DLD1 (cell line): ENCODE data around the gene FASTK.
"Not testable (repeated sequence)": the region's sequence is repeated elsewhere in the genome, so short reads cannot be mapped to it uniquely, and the experiment has no call there.

Source experiments
- in situ Hi-C: cut with HindIII; loops from 2 replicates; pipeline ENCODE4 v1.10.0; 2017; ENCODE audit warnings: low sequenced_read_pairs

FASTK gene

GRCh38 chr7:151053751-151054150 lies 26.9 kb downstream of the FASTK start:
- in situ Hi-C loops = no loop called here

- in situ Hi-C loops = no loop called here
Measured at GRCh38 chr7:151053096-151053495, 27.5 kb downstream of the FASTK start.

- in situ Hi-C loops = no loop called here
Measured at GRCh38 chr7:151051108-151051507, 29.5 kb downstream of the FASTK start.

GRCh38 chr7:151048911-151049463 lies 31.6 kb downstream of the FASTK start:
- in situ Hi-C loops = no loop called here

- in situ Hi-C loops = no loop called here
Measured at GRCh38 chr7:151047976-151048815, 32.4 kb downstream of the FASTK start, which contains the start of gene ASIC3. Gene ASIC3, plus strand, starts transcription at chr7:151048531. Its CDS starts 355 bp downstream, at chr7:151048886.

DNA sequence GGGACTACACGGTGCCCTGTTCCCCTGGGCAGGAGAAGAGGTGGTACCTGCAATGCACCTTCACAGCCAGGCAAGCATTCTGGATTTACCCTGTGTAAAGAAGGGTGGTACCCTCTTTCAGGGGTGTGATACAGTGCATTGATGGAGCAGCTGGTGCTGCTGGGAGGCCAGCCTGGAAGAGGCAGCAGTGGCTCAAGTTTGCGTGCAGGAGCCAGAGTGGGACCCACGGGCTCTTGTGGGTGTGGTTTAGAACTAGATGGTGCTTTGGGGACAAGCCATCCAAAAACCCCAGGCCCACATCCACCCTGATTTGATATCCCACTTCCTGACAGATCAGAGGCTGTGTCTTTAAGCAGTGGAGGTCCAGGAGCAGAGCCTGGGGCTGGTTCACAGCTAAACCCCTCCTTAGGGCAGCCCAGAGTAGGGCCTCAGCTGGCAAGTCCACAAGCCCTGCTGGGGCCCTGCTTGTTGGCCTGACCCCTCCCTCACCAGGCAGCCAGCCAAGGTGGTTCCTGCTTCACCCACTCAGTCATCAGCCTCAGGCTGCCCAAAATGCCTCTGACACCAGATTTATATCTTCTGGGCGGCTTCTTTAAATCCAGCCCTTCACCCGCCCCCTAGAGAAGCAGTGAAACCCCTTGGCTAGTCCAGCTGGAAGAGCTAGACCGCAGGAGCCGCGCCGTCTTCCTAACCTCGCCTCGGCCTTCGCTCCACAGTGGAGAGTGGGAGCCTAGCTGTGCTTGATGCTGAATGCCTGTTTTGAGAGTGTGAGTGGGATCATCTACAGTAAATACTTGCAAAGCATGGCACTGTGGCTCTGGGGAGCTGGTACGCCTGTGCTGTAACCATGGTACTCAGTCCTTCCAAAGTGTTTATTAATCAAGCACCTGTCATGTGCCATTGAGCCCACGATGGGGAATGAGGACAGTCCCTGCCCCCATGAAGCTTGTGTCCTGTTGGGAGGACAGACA lies 33.7 kb downstream of the FASTK start:
- in situ Hi-C loops = no loop called here

DNA sequence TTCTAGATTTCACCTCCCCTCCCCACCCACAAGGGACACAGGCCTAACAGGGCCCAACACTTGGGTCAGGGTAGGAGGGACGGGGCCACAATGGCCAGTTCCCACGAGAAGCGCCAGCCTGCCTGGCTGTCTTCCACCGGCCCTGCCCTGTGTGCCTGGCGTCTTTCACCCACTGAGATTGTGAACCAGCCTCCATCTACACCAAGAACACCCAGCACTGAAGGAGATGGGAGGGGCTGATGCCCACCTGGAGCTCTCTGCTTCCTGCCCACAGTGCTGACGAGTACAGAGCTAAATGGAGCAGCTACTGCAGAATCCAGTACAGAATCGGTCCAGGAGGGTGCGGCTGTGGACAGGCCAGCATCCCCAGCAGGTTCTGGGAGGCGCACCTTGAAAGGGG lies 34.6 kb downstream of the FASTK start:
- in situ Hi-C loops = no loop called here

- in situ Hi-C loops = no loop called here
Measured at GRCh38 chr7:151045262-151045661, 35.3 kb downstream of the FASTK start.

DNA sequence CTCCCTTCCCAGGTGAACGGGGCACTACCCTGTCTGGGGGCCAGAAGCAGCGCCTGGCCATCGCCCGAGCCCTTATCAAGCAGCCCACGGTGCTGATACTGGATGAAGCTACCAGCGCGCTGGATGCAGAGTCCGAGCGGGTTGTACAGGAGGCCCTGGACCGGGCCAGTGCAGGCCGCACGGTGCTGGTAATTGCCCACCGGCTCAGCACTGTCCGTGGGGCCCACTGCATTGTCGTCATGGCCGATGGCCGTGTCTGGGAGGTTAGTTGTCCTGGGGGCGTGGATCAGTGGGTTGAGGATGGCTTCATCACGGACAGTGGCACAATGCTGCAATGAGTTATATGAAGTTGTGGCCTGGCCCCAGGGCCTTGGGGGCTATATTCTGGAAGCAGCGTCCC lies 36.6 kb downstream of the FASTK start:
- in situ Hi-C loops = no loop called here

GRCh38 chr7:151043449-151043848 lies 37.2 kb downstream of the FASTK start:
- in situ Hi-C loops = not testable (repeated sequence)

- in situ Hi-C loops = no loop called here
Measured at GRCh38 chr7:151040616-151041375, 39.8 kb downstream of the FASTK start.

- in situ Hi-C loops = no loop called here
Measured at GRCh38 chr7:151039850-151040548, 40.6 kb downstream of the FASTK start.

- in situ Hi-C loops = no loop called here
Measured at GRCh38 chr7:151038951-151039849, 41.4 kb downstream of the FASTK start.

DNA sequence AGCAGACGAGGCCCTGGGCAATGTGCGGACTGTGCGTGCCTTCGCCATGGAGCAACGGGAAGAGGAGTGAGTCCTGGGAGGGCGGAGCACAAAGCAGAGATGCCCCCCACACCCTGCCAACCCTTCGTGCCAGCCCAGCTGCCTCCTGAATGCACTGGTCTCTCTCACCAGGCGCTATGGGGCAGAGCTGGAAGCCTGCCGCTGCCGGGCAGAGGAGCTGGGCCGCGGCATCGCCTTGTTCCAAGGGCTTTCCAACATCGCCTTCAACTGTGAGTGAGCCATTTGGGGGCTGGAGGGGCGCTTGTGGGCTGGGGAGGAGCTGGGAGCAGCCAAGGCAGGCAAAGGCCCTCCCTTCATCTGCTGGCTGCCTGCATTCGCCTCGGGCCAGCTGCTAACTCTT lies 44.7 kb downstream of the FASTK start:
- in situ Hi-C loops = no loop called here

DNA sequence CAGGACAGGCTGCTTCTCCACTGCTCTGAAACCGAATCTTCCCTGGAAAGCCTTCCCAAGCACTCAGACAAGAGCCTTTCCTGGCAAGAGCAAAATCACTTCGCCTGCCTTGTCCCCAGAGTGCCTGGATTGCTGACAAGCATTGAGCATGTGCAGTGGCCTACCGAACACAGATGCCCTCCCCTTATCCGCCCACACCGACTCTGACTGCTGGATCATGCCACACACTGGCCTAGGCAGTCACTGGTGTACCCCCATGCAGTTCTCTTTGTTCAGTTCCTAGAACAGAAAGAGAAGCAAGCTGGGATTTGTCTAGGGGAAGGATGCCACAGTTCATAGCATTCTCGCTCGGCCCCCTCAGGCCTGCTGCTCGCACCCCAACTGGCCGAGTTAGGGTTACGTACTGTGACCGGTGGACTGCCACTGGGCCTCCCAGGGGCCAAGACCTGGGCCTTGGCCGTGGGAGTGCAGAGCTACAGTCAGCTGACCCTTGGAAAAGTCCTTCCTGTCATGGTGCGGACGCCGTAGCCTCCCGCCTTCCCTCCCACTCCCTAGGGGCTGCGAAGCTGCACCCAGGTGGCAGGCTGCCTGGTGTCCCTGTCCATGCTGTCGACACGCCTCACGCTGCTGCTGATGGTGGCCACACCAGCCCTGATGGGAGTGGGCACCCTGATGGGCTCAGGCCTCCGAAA lies 45.4 kb downstream of the FASTK start:
- in situ Hi-C loops = no loop called here

GRCh38 chr7:151034312-151035025 lies 46.1 kb downstream of the FASTK start:
- in situ Hi-C loops = no loop called here

DNA sequence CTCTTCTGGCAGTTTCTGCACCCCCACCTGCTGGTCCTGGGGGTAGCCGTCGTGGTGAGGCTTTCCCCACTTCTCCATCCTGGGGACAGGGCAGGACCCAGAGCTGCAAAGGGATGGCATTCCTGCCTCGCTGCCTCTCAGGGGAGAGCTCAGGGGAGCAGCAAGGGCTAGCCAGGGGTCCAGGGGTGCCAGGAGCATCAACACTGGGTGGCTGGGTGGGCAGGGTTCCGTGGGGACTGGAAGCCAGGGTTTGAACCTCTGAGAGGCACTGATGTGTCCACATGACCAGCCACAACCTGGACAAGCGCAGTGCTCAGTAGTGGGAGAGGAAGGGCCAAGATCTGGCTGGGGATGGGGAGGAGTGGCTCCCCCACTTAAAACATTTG lies 46.8 kb downstream of the FASTK start:
- in situ Hi-C loops = no loop called here
